Left cardiac atrium (tissue), 4 donors: ENCODE measurements around the gene NOTCH4. TPM values are rescaled to one million over a fixed set of nuclear protein-coding genes. Genes with fewer than 3 reads are reported as not detected.
A peak's percentile ranks its signal among the peaks of the same experiment; 100 is the strongest.
"Not testable (repeated sequence)": the region's sequence is repeated elsewhere in the genome, so short reads cannot be mapped to it uniquely, and the experiment has no call there.

Experiments
- ATAC-seq, 2 donors: fragments of 200-7000 bp; cut with Tn5 transposase; one replicate each; pipeline ENCODE4 v1.9.1; 2020; ENCODE audit warnings: mild to moderate bottlenecking in 2 of 2, moderate library complexity in 2 of 2
- DNase-seq: peaks from one replicate; pipeline ENCODE4 v3.0.0-alpha.2; 2020
- intact Hi-C, 2 donors: fragments of 100-400 bp; cut with DNase I; formaldehyde crosslinking; loops; one replicate each; pipeline versions ENCODE4 v1.14.1 to v1.15.1; 2022 to 2023
- long read RNA-seq: library from polyadenylated mRNA; unstranded; transcript quantifications from one replicate; pipeline ENCODE4 v2.0.0, GENCODE V29; 2021
- total RNA-seq, 2 donors: library from RNA; stranded (reverse); fragmentation: NEBNext Ultra II Directional; extraction: Animal tissue kit (Norgen Biotek cat#: 25700); gene quantifications; one replicate each; pipeline ENCODE4 v1.2.1, GENCODE V29; 2021
- donor health status: DM: no; HTN: yes; CAD: no.
- donor health status: DM: no; HTN: yes; CAD: no; lungs with severe emphysema.
- donor health status: DM: yes; HTN: yes; CAD: no.
- donor health status: Dilated cardiomyopathy.

NOTCH4 gene
- total RNA-seq = 10 to 100 TPM; 22.4 to 27.9 TPM
- long read RNA-seq, partial matches to known transcripts = 16 of 24 reads
- long read RNA-seq, other reads (novel, unspliced or antisense) = 8 of 24 reads

DNA sequence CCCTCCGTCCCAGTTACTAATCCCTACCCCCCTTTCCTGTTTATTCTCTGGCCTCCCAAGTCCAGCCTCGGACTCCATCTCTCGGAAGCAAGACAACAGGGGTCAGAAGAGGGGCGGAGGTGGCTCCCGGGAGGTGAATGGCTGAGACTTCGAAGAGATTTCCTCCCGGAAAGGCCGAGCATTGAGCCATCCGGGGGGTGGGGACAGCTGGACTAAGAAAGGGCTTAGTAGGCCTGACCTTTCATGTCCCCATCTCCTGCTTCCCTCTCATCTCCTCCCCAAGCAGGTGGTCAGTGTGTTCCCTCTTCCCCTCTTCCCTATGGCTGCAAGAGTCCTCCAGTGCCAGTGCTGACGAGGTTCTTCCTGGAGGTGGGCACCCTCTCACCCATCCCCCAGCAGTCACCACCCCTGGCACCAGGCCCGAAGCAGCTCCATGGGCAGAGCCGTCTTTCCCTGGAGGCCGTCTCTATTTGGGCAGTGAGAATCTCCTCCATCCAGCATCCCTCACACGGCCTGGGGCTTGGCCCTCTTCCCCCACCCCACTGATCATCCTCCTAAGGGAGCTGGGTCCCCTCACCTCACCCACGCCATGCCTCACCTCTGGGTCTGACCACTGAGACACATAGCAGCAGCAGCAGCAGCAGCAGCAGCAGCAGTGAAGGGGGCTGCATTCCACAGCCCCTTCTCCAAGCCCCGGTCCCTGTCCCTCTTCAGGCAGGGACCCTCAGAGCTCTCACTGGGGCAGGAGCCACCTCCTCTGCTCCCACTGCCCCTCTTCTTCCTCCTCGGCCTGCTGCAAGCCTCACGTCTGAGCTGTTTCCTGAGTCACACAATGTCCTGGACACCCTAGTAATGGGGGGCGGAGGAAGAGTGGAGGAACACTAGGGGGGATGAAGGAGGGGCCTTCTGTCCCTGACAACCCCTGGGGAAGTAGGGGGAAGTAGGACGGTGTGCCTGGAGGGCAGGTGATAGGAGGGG lies at the start of gene NOTCH4:
NOTCH4 (minus strand) TSS at position 810 of the 978 bp plus-strand sequence; CDS start at position 671, 139 bp downstream.
- peak; percentile 41 for DNase-seq
- peak; percentile 52 to 66 for ATAC-seq
- intact Hi-C loops = no loop called here

DNA sequence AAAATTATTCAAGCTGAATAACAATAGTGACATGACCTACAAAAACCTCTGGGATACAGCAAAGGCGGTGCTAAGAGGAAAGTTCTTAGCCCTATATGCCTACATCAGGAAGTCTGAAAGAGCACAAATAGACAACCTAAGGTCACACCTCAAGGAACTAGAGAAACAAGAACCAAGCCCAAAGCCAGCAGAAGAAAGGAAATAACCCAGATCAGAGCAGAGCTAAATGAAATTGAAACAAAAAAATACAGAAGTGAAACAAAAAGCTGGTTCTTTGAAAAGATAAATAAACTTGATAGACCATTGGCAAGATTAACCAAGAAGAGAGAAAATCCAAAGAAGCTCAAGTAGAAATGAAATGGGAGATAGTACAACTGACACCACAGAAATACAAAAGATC lies 47.6 kb upstream of the NOTCH4 start:
- ATAC-seq = no peak
- intact Hi-C loops = no loop called here
- no peak for DNase-seq

DNA sequence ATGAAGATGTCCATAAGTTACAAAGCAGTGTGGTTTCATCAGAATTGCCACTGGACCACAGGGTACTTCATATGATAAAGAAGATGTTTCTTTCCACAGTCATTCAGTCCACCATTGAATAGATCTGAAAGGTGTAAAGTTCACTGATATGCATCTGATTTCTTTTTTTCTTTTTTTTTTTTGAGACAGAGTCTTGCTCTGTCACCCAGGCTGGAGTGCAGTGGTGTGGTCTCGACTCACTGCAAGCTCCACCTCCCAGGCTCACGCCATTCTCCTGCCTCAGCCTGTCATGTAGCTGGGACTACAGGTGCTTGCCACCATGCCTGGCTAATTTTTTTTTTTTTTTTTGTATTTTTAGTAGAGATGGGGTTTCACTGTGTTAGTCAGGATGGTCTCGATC lies 44.6 kb upstream of the NOTCH4 start:
- ATAC-seq, intact Hi-C loops, DNase-seq: not testable (repeated sequence)

DNA sequence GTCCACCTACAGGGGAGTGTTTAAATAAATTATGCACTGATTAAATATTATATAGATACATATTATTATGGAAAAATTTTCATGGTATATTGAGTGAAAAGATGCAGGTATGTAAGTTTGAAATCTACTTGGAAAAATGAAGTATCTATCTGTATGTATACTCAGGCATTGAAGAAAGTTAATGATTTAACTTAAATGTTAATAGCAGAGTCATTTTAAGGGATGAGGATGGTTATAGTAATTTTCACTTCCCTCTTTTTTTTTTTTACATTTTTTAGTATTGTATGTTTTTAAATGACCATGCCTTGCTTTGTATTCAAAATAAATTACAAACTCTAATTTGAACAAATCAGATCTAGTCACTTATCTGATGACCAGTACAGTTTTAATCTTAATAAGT lies 43.2 kb upstream of the NOTCH4 start:
- intact Hi-C loops = no loop called here
- no peak for DNase-seq
- ATAC-seq = no peak

DNA sequence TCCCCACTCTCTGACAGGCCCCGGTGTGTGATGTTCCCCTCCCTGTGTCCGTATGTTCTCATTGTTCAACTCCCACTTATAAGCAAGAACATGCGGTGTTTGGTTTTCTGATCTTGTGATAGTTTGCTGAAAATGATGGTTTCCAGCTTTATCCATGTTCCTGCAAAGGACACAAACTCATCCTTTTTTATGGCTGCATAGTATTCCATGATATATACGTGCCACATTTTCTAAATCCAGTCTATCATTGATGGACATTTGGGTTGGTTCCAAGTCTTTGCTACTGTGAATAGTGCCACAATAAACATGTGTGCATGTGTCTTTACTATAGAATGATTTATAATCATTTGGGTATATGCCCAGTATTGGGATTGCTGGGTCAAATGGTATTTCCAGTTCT lies 33.4 kb upstream of the NOTCH4 start:
- intact Hi-C loops, DNase-seq, ATAC-seq: not testable (repeated sequence)

- peak; percentile 93 to 99 for ATAC-seq
- peak; percentile 80 for DNase-seq
- intact Hi-C loops = no loop called here
Measured at GRCh38 chr6:32255199-32256153, 31.6 kb upstream of the NOTCH4 start.

DNA sequence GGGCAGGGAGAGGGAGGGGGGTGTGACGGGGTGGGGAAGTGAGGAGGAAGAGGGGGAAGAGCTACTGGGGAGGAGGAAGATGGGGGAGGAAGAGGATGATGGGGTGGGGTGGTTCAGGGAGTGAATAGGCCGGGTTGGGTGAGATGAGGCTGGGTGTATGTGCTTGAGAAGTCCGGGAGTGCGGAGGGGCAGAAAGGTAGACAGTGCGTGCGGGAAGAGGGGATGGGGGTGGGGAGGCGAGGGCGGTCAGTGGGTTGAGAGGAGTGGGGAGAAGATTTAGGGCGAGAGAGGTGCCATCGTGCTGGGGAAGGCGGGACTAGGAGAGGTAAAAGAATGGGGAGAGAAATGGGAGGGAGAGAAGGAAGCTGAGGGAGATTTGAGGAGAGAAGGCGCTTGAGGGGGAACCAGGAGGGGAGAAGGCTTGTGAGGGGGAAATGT lies 30.9 kb upstream of the NOTCH4 start:
- ATAC-seq = peak; percentile 33 to 74
- intact Hi-C loops = no loop called here
- DNase-seq = peak; percentile 30

GRCh38 chr6:32252331-32253009 lies 28.6 kb upstream of the NOTCH4 start:
- intact Hi-C loops = no loop called here
- no peak for DNase-seq
- no peak for ATAC-seq

DNA sequence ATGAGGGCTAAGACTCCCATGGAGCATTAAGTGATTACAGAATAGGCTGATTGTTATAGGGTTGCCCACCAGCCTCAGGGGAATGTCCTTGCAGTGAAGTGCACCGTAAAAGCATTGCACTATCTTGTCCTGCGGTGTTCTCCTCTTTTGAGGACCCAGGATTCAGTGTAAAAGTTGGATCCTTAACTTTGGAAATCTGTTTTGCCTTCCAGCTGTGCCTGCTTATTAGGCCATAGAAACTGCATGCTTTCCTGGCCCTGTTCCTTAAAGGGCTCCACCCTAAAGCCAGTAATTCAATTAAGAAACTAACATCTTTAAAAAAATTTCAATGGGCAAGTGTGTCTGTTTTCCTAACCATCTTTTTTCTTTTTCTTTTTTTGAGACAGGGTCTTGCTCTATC lies 25.4 kb upstream of the NOTCH4 start:
- no peak for ATAC-seq

GRCh38 chr6:32247401-32247800 lies 23.5 kb upstream of the NOTCH4 start:
- DNase-seq = no peak
- ATAC-seq = no peak
- intact Hi-C loops = loop anchor here in 1 of 2 donors (10.0 kb wide), 3 partner anchors 147 to 547 kb away; no protein-coding TSS in a partner anchor

More for the DNA sequence above, 25.4 kb upstream of the NOTCH4 start:
- intact Hi-C loops = loop anchor here in 1 of 2 donors (10.0 kb wide), 3 partner anchors 146 to 546 kb away; no protein-coding TSS in a partner anchor
- no peak for DNase-seq

DNA sequence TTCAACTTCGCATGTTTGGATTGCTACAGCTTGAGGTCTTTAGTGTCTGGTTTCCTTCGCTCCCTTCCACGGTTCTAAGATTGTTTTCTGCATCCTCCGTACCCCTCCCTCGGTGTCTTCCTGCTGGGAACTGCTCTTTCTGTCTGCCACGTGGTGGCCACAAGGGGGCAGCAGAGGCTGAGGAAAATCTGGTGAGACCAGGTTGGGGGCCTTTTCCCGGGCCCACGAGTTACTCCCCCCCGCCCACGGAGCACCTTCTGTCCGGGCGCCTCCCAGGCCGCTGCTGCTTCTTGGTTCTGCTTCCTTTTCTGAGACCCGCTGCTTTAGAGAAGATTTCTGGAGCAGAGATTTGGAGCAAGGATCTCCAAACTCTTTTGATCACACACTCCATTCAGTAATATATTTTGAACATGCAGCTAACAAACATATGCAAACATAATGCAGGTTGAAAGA lies 21.1 kb upstream of the NOTCH4 start:
- DNase-seq (peak; percentile 91), ATAC-seq (peak; percentile 93 to 94)
- intact Hi-C loops = loop anchor here in 1 of 2 donors (10.0 kb wide), 3 partner anchors 150 to 550 kb away; no protein-coding TSS in a partner anchor

- ATAC-seq (peak in 1 of 2 donors; percentile 54), DNase-seq (peak; percentile 37)
- intact Hi-C loops = loop anchor here in 1 of 2 donors (10.0 kb wide), 3 partner anchors 151 to 551 kb away; no protein-coding TSS in a partner anchor
Measured at GRCh38 chr6:32244270-32244669, 20.4 kb upstream of the NOTCH4 start.

DNA sequence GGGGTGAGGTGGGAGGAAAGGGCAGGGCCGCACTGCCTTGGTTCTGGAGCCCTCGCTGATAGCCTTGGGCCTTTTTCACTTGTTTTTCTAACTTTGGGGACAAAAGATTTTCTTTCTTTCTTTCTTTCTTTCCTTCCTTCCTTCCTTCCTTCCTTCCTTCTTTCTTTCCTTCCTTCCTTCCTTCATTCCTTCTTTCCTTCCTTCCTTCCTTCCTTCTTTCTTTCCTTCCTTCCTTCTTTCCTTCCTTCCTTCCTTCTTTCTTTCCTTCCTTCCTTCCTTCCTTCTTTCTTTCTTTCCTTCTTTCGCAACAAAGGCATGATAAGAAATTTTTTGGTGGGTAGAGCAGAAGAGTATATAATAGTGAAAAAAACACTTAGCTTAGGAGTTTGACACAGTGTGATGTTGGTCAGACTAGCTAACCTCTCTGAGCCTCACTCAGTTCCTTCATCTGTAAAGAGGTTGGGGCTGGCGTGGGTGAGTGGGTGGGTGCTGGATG lies 18.5 kb upstream of the NOTCH4 start:
- not testable (repeated sequence) for DNase-seq, ATAC-seq
- intact Hi-C loops = loop anchor here in 1 of 2 donors (10.0 kb wide), 3 partner anchors 152 to 552 kb away; no protein-coding TSS in a partner anchor

DNA sequence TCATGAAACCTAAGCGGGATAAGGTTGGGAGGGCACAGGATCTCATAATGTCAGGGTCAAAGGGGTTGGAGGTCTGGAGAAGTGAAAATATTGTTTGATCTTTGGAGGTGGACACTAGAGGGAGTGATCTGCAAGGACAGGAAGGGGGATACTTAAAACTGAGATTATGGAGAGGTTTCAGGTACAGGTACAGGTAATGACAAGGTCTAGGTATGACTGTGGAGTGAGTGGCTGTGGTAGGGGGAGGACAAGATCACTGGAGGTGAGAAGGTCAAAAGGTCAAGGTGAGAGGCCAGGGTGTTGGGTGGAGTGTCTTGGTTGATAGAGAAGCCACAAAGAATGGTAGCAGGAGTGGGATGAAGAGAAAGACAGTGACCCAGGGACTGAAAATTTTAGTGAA lies 16.8 kb upstream of the NOTCH4 start:
- DNase-seq (no peak), ATAC-seq (no peak)
- intact Hi-C loops = loop anchor here in 1 of 2 donors (10.0 kb wide), 3 partner anchors 154 to 554 kb away; no protein-coding TSS in a partner anchor

DNA sequence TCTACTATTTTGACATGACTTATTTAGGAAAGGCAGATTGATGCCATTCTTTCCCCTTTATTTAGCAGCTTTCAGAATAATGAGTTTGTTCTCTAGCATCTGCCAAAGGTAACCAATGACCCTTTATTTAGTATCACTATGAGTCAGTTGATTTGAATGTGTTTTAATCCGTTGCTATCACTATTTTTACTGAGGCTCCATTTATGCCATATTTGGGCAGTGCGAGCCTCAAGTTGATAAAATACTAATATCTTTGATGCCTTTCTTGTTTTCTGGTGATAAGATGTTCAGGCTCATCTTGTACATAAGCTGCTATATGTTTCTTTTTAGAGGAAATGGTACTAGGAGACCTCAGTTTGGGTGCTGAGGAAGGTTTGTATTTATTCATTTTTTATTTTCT lies 15.6 kb upstream of the NOTCH4 start:
- intact Hi-C loops = no loop called here
- ATAC-seq = no peak

GRCh38 chr6:32234934-32235333 lies 11.1 kb upstream of the NOTCH4 start:
- intact Hi-C loops = no loop called here
- no peak for DNase-seq
- no peak for ATAC-seq

More for the DNA sequence above, 15.6 kb upstream of the NOTCH4 start:
- no peak for DNase-seq

- ATAC-seq (no peak), DNase-seq (no peak)
- intact Hi-C loops = no loop called here
Measured at GRCh38 chr6:32226434-32226833, 2.6 kb upstream of the NOTCH4 start.

DNA sequence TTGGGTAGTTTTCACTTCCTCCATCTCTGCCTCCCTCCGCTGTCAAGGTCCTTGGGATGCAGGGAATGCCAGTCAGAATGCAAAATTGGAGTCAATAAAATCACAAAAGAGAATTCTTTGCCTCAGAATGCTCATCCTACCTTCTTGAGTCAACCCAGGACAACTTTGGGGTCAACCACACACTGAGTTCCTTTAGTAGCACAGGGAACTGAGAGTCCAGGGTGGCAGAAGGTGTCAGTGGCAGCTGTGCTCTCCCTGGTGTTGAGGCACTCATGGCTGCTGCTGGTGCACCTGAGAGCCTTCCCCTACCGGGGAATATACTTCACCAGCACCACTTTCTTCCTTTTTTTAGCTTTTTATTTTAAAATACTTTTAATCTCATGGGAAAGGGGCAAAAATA lies 829 bp upstream of the NOTCH4 start:
- intact Hi-C loops = no loop called here

More for the DNA sequence above, 829 bp upstream of the NOTCH4 start:
- ATAC-seq (no peak), DNase-seq (no peak)
